ENCODE measurements around the gene CADM2. TPM values are rescaled to one million over a fixed set of nuclear protein-coding genes. Genes with fewer than 3 reads are reported as not detected.

The CADM2 gene
- polyA plus RNA-seq, 1 donor from 2014 or later = 4.5 TPM

DNA sequence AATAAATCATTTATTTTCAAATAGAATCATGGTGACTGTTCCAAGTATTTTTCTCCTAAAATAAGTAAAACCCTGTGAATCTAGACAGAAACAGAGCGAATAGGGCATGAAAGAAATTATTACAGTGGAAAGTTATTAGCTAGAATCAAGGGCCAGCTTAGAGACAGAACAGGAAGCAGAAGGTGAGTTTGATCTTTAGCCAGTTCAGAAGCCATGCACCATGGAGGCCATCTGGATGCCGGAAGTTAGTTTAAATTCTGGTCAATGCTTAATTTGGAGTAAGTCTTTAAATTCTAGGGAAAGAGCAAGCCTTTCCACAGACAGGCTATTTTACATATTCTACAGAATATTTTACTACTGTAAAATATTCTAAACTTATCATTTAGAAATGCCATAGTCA is 574.8 kb downstream of the CADM2 start:
- TF ChIP-seq, protein P1, sequence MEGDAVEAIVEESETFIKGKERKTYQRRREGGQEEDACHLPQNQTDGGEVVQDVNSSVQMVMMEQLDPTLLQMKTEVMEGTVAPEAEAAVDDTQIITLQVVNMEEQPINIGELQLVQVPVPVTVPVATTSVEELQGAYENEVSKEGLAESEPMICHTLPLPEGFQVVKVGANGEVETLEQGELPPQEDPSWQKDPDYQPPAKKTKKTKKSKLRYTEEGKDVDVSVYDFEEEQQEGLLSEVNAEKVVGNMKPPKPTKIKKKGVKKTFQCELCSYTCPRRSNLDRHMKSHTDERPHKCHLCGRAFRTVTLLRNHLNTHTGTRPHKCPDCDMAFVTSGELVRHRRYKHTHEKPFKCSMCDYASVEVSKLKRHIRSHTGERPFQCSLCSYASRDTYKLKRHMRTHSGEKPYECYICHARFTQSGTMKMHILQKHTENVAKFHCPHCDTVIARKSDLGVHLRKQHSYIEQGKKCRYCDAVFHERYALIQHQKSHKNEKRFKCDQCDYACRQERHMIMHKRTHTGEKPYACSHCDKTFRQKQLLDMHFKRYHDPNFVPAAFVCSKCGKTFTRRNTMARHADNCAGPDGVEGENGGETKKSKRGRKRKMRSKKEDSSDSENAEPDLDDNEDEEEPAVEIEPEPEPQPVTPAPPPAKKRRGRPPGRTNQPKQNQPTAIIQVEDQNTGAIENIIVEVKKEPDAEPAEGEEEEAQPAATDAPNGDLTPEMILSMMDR (IDR thresholded peaks at IDR 0.05; ENCODE audit: poor library complexity, severe bottlenecking) = no peak
- TF ChIP-seq MXI1 (conservative IDR thresholded peaks at IDR 0.05; ENCODE audit: poor library complexity, severe bottlenecking) (no peak), SMC3 (conservative IDR thresholded peaks at IDR 0.05; ENCODE audit: poor library complexity) (no peak), EZH2 (IDR thresholded peaks at IDR 0.05; ENCODE audit: borderline replicate concordance, insufficient read depth, low read length, poor library complexity, severe bottlenecking) (no peak), TAF1 (IDR thresholded peaks at IDR 0.05; ENCODE audit: low read depth) (no peak), RAD21 (conservative IDR thresholded peaks at IDR 0.05) (no peak)
- H2AFZ ChIP-seq (ENCODE audit: low read depth, low read length) = no peak overlapping the region

DNA sequence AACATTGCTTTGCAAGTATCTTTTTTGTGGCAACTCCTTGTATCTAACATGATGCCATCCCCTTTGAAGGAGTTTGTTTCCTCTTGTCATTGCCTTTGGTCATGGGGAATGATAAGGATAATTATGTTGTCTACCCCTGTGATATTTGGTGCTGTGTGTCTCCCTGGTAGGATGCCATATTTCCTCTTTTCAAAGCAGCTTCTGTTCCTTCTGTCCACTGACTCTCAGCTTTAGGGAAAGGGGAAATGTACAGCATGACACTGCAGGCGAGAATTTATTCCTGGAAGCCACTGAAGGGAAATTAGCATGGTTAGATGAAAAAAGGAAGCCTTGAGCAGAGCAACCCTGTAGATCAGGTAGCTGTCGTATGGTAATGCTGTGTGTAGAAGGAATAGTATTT is 576.7 kb downstream of the CADM2 start:
- H4K20me1 ChIP-seq (ENCODE audit: insufficient read depth) = no peaks in the 10 kb centered on the region
- H3K9me3 ChIP-seq (ENCODE audit: low read length) = no peaks in the 10 kb centered on the region
- no peaks in the 10 kb centered on the region for H3K9me2 ChIP-seq (ENCODE audit: insufficient read depth, low read length)
- no peaks in the 10 kb centered on the region for H3F3A ChIP-seq (ENCODE audit: insufficient read depth, low read length, poor library complexity, severe bottlenecking)
- TF ChIP-seq, protein P2, sequence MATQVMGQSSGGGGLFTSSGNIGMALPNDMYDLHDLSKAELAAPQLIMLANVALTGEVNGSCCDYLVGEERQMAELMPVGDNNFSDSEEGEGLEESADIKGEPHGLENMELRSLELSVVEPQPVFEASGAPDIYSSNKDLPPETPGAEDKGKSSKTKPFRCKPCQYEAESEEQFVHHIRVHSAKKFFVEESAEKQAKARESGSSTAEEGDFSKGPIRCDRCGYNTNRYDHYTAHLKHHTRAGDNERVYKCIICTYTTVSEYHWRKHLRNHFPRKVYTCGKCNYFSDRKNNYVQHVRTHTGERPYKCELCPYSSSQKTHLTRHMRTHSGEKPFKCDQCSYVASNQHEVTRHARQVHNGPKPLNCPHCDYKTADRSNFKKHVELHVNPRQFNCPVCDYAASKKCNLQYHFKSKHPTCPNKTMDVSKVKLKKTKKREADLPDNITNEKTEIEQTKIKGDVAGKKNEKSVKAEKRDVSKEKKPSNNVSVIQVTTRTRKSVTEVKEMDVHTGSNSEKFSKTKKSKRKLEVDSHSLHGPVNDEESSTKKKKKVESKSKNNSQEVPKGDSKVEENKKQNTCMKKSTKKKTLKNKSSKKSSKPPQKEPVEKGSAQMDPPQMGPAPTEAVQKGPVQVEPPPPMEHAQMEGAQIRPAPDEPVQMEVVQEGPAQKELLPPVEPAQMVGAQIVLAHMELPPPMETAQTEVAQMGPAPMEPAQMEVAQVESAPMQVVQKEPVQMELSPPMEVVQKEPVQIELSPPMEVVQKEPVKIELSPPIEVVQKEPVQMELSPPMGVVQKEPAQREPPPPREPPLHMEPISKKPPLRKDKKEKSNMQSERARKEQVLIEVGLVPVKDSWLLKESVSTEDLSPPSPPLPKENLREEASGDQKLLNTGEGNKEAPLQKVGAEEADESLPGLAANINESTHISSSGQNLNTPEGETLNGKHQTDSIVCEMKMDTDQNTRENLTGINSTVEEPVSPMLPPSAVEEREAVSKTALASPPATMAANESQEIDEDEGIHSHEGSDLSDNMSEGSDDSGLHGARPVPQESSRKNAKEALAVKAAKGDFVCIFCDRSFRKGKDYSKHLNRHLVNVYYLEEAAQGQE (IDR thresholded peaks at IDR 0.05; ENCODE audit: borderline replicate concordance) = no peak
- TF ChIP-seq EP300 (conservative IDR thresholded peaks at IDR 0.05; ENCODE audit: poor library complexity, severe bottlenecking) = no peak
- no peak for TF ChIP-seq POLR2AphosphoS5 (IDR thresholded peaks at IDR 0.05)
- TF ChIP-seq MXI1 (conservative IDR thresholded peaks at IDR 0.05; ENCODE audit: poor library complexity, severe bottlenecking) = no peak
- TF ChIP-seq, protein P1 (IDR thresholded peaks at IDR 0.05; ENCODE audit: poor library complexity, severe bottlenecking) = no peak
- H3K4me3 ChIP-seq (ENCODE audit: low read length) = no peak overlapping the region
- no peak overlapping the region for H3K27ac ChIP-seq (ENCODE audit: low read length)
- no peaks in the 10 kb centered on the region for H3K79me2 ChIP-seq (replicated peaks; ENCODE audit: insufficient read depth, low read length)
- no peak overlapping the region for H2AFZ ChIP-seq (ENCODE audit: low read depth, low read length)
- H3K9ac ChIP-seq (ENCODE audit: low read length) = no peak overlapping the region
- no peak overlapping the region for H3K4me2 ChIP-seq (ENCODE audit: low read length)
- H3K27me3 ChIP-seq (ENCODE audit: insufficient read depth, low read depth, low read length) = no peaks in the 10 kb centered on the region
- no peaks in the 10 kb centered on the region for H3K36me3 ChIP-seq (ENCODE audit: insufficient read depth, low read length)

More for the DNA sequence above, 574.8 kb downstream of the CADM2 start:
- no peak overlapping the region for H3K4me3 ChIP-seq (ENCODE audit: low read length)
- H3K27me3 ChIP-seq (ENCODE audit: insufficient read depth, low read depth, low read length) = no peaks in the 10 kb centered on the region
- no peaks in the 10 kb centered on the region for H3F3A ChIP-seq (ENCODE audit: insufficient read depth, low read length, poor library complexity, severe bottlenecking)
- H3K79me2 ChIP-seq (replicated peaks; ENCODE audit: insufficient read depth, low read length) = no peaks in the 10 kb centered on the region
- H3K27ac ChIP-seq (ENCODE audit: low read length) = no peak overlapping the region
- H3K9me3 ChIP-seq (ENCODE audit: low read length) = no peaks in the 10 kb centered on the region
- no peaks in the 10 kb centered on the region for H3K36me3 ChIP-seq (ENCODE audit: insufficient read depth, low read length)
- H3K4me2 ChIP-seq (ENCODE audit: low read length) = no peak overlapping the region
- no peak overlapping the region for H3K9ac ChIP-seq (ENCODE audit: low read length)
- H3K9me2 ChIP-seq (ENCODE audit: insufficient read depth, low read length) = no peaks in the 10 kb centered on the region
- no peaks in the 10 kb centered on the region for H4K20me1 ChIP-seq (ENCODE audit: insufficient read depth)

Measured in neural cell (in vitro differentiated cells).